Activated CD4-positive, CD25-positive, alpha-beta regulatory T cell (primary cell): ENCODE data around the gene SIRT3.
"Not testable (repeated sequence)": the region's sequence is repeated elsewhere in the genome, so short reads cannot be mapped to it uniquely, and the experiment has no call there.

Experiments
- DNase-seq, 4 experiments: peaks; one replicate each; lab custom pipeline; 2025; lab: John Stamatoyannopoulos, UW

SIRT3 gene

GRCh38 chr11:203056-203944 is 32.8 kb downstream of the SIRT3 start:
- DNase-seq: no peak

DNA sequence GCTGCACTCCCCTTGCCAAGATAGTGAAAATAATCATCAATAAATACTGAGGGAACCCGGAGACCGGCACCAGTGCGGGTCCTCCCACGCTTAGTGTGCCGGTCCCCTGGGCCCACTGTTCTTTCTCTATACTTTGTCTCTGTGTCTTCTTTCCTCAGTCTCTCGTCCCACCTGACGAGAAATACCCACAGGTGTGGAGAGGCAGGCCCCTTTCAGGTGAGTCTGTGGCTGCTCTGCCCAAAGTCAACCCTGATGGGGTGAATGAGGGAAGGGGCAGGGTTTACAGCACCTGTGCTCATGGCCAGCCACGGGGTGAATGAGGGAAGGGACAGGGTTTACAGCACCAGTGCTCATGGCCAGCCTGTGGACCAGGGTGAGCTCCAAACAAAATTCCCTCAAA is 33.7 kb downstream of the SIRT3 start:
- no peak for DNase-seq

- no peak for DNase-seq
Observed at GRCh38 chr11:201966-202365, 34.2 kb downstream of the SIRT3 start.

GRCh38 chr11:200224-201003 is 35.7 kb downstream of the SIRT3 start:
- DNase-seq: no peak

DNA sequence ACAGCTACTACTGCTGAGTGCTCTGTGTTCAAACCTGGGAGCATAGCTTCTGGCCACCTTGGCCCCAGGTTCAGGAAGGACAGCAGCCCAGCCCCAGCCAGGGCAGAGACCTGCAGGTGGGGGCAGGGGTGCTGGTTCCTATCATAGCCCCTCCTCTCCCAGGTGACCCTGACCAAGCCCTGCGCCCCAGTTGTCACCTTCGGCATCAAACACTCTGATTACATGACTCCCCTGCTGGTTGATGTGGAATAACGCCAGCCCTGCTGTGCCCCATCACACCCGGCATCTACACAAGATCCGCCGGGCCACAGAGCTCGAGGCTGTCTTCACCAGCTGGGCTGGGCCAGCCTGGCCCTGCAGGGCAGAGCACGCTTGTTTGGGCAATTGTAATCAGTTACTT is 36.4 kb downstream of the SIRT3 start:
- DNase-seq: no peak

DNA sequence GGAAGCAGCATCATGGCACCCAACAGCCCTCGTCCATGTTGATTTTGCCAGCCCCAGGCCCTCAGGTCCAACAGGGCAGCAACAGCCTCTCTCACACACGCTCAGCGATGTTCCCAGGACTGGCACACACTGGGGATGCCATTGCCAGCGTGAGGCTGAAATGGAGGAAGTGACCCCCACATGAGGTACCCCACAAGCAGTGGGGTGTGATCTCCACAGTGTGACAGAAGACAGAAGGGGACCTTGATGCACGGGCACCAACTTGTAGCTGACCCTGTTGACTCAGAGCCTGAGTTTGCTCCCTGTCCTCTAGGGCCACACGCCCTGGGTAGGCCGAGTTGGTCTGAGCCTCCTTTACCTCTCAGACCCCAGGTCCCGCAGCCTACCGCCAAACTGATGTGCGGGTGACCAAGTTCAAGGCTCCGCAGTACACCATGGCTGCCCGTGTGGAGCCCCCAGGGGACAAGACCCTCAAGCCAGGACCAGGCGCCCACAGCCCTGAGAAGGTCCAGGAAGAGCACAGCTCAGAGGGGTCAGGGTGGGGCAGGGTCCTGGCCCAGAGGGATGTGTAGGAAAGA is 37.0 kb downstream of the SIRT3 start:
- no peak for DNase-seq

DNA sequence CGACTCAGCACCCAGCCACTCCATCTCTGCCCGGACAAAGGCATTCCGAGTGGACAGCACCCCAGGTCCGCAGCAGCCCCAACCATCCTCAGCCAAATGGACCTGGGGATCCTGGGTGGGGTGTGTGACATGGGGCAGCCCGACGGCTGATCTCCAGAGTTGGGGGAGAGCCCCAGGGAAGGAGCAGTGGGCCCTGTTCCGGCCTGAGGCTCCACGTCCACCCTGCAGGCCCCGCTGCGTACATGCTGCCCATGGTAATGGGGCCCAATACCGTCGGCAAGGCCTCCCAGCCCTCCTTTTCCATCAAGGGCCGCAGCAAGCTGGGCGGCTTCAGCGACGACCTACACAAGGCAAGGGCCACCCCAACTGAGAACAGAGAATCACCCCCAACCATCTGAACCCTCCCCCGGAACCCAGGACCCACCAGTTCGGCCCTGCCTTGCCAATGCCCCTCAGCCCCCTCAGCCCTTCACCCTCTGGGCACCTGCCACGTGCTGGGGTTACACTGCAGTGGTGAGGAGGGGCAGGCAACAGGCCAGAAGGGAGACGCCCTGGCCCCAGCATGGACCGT is 37.8 kb downstream of the SIRT3 start:
- DNase-seq: no peak

DNA sequence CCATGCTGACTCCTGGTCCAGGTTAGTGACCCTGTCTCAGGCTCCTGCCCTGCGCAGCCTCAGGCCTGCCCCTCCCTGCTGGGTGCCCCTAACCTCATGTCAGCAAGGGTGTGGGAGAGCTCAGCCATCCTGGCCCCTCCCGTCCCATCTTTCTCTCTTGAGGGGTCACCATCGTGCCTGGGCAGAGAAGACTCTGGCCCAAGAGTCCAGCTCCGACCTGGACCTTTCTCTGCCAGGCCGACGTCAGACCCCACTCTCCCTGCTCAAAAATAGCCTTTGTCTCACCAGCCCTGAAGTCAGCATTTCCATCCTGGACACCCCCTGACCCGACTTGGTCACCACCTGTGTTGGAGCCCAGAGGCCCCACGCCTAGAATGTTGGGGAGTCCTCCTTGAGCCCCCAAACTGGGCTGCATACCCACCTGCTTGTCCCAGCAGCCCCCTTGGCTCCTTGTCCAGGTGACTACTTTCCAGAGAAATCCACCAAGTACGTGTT is 38.4 kb downstream of the SIRT3 start:
- DNase-seq: no peak

- no peak for DNase-seq
Observed at GRCh38 chr11:196786-197731, 39.1 kb downstream of the SIRT3 start.

DNA sequence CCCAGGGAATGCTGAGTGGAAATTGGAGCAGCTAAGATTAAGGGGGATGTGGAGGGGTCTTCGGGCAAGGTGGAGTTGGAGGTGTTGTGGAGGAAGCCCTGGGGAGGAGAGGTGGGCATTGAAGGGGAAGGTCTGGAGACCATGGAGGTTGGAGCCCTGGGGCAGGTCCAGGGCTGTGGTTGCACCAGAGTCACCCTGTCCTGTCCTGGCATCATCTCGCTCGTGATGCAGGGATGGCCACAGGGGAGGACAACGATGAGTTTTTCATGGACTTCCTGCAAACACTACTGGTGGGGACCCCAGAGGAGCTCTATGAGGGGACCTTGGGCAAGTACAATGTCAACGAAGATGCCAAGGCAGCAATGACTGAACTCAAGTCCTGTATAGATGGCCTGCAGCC is 42.7 kb downstream of the SIRT3 start:
- not testable (repeated sequence) for DNase-seq

DNA sequence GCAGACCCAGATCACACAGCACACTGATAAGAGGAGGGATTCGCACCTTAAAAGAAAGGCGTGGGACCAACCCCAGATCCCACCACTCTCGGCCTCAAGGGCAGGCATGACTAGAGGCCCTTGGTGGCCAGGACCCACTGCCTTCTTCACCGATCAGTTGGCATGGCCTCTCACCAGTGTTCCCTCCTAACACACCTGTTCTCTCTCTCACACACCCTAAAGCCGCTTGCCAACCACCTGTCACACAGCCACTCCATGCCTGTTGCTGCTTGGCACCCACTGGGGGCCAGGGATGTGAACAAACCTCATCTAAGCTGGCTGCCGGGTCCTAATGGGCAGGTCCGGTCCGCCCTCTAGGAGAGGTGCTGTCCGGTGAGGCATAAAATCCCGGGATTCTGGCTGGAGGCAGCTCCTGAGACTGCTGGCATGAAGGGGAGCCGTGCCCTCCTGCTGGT is 43.4 kb downstream of the SIRT3 start, which contains the start of gene SCGB1C1:
TSS of gene SCGB1C1 (plus strand) at position 405 of the 455 bp plus-strand sequence. CDS start at position 427, 22 bp downstream.
- DNase-seq: not testable (repeated sequence)

- not testable (repeated sequence) for DNase-seq
Observed at GRCh38 chr11:191490-192478, 44.4 kb downstream of the SIRT3 start.

GRCh38 chr11:190546-190945 is 45.6 kb downstream of the SIRT3 start:
- not testable (repeated sequence) for DNase-seq

GRCh38 chr11:189843-190311 is 46.3 kb downstream of the SIRT3 start:
- not testable (repeated sequence) for DNase-seq

DNA sequence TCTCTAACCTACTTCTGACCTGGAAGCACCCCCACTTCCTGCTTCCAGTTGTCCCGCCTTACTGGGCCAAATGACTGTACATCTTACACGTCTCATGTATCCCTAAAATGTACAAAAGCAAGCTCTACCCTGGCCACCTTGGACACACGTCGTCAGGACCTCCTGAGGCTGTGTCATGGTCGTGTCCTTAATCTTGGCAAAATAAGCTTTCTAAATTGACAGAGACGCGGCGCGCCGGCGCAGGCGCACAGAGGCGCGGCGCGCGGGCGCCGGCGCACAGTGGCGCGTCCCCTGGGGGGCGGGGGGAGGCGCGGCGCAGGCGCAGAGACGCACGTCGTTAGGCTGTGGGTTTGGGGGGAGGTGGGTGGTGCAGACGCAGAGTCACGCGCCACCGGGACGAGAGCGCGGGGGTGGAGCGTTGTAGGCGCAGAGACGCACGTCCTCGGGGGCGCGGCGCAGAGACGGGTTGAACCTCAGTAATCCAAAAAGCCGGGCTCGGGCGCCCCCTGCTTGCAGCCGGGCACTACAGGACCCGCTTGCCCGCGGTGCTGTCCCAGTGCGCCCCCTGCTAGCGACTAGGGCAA is 46.9 kb downstream of the SIRT3 start:
- DNase-seq: not testable (repeated sequence)

DNA sequence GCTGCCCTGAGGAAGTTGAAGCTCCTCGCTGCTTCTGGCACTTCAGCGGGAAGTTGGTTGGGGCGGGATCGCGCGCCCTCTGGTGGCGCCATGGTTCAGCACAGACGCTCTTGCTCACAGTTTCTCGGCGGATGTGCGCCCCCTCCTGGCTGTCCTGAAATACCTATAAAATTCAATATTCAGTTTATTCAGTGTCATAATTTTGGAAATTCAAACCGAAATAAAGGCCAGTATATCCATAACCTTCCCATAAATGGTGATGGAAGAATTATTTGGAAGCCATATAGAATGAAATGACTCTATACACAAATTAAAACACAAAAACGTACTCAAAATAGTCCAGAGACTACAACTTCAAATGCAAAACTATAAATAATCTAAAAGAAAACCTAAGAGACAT is 55.9 kb downstream of the SIRT3 start:
- not testable (repeated sequence) for DNase-seq
